HFFc6 (cell line): ENCODE results near the gene IFI6. TPM values are rescaled to one million over a fixed set of nuclear protein-coding genes. Genes with fewer than 3 reads are reported as not detected.
"Not testable (repeated sequence)": the region's sequence is repeated elsewhere in the genome, so short reads cannot be mapped to it uniquely, and the experiment has no call there.

Experiments used
- DNase-seq: peaks from one replicate; pipeline ENCODE4 v3.0.0-alpha.2; 2018
- H3K27ac Mint-ChIP-seq: 2 replicates; pipeline ENCODE4 v1.8.0; 2020; ENCODE audit warnings: mild to moderate bottlenecking, mixed read lengths
- H3K27me3 Mint-ChIP-seq: 2 replicates; pipeline ENCODE4 v1.8.0; 2021; ENCODE audit warnings: mild to moderate bottlenecking, moderate library complexity, mixed read lengths; ENCODE audit not compliant: insufficient read depth
- H3K36me3 Mint-ChIP-seq: 2 replicates; pipeline ENCODE4 v1.8.0; 2021; ENCODE audit warnings: low read depth, mixed read lengths
- H3K4me1 Mint-ChIP-seq: 2 replicates; pipeline ENCODE4 v1.8.0; 2020; ENCODE audit warnings: low read depth, mixed read lengths
- H3K4me3 Mint-ChIP-seq: 2 replicates; pipeline ENCODE4 v1.8.0; 2020; ENCODE audit warnings: mild to moderate bottlenecking, moderate library complexity, mixed read lengths
- H3K9me3 Mint-ChIP-seq: 2 replicates; pipeline ENCODE4 v1.8.0; 2020; ENCODE audit warnings: mild to moderate bottlenecking, mixed read lengths
- total RNA-seq, 6 experiments: library from RNA; stranded (reverse); fragmentation: NEBNext Ultra II Directional; extraction: Animal tissue kit (Norgen Biotek cat#: 25700); gene quantifications; 2 replicates in 1 of 6; 3 replicates in 5 of 6; pipeline ENCODE4 v1.2.3, GENCODE V29; 2021
- TF ChIP-seq, protein P1 (sequence below): fragments of 200-600 bp; sonication (generic); IDR thresholded peaks from 2 replicates; pipeline ENCODE4 v1.5.0; 2021; ENCODE audit warnings: antibody characterized with exemption, mild to moderate bottlenecking

Gene IFI6
- total RNA-seq, 6 experiments from 2014 or later, result 16.7 to 23.8 (median 20.5) TPM

- TF ChIP-seq, protein P1, sequence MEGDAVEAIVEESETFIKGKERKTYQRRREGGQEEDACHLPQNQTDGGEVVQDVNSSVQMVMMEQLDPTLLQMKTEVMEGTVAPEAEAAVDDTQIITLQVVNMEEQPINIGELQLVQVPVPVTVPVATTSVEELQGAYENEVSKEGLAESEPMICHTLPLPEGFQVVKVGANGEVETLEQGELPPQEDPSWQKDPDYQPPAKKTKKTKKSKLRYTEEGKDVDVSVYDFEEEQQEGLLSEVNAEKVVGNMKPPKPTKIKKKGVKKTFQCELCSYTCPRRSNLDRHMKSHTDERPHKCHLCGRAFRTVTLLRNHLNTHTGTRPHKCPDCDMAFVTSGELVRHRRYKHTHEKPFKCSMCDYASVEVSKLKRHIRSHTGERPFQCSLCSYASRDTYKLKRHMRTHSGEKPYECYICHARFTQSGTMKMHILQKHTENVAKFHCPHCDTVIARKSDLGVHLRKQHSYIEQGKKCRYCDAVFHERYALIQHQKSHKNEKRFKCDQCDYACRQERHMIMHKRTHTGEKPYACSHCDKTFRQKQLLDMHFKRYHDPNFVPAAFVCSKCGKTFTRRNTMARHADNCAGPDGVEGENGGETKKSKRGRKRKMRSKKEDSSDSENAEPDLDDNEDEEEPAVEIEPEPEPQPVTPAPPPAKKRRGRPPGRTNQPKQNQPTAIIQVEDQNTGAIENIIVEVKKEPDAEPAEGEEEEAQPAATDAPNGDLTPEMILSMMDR, result no peak
- Mint-ChIP-seq H3K27me3 (peaks cover 15% of the 10 kb centered on the region), H3K4me1 (no peaks in the 10 kb centered on the region), H3K27ac (no peak overlapping the region), H3K9me3 (peaks cover 6% of the 10 kb centered on the region), H3K4me3 (no peak overlapping the region), H3K36me3 (peaks cover 12% of the 10 kb centered on the region)
- DNase-seq, result no peak
These were observed 41.2 kb upstream of the IFI6 start for GRCh38 chr1:27713139-27713725.

- Mint-ChIP-seq H3K9me3 (no peaks in the 10 kb centered on the region; the same call in 1 of the 2 replicates), H3K4me1 (no peaks in the 10 kb centered on the region), H3K27ac (no peak overlapping the region), H3K4me3 (no peak overlapping the region), H3K36me3 (0 out of 2 replicates have a peak, but pooled peaks cover under 1% of the 10 kb centered on the region), H3K27me3 (peaks cover 10% of the 10 kb centered on the region)
- TF ChIP-seq, protein P1, result no peak
- DNase-seq, result no peak
These were observed 38.6 kb upstream of the IFI6 start for GRCh38 chr1:27710574-27710973.

GRCh38 chr1:27705545-27705944, 33.6 kb upstream of the IFI6 start:
- H3K27me3 Mint-ChIP-seq, result peaks cover 8% of the 10 kb centered on the region
- TF ChIP-seq, protein P1, result no peak
- no peak overlapping the region for H3K4me3 Mint-ChIP-seq
- H3K36me3 Mint-ChIP-seq, result peaks cover 6% of the 10 kb centered on the region; the same call in 1 of the 2 replicates
- H3K4me1 Mint-ChIP-seq, result no peaks in the 10 kb centered on the region
- peaks cover 8% of the 10 kb centered on the region for H3K9me3 Mint-ChIP-seq
- no peak for DNase-seq
- no peak overlapping the region for H3K27ac Mint-ChIP-seq

- Mint-ChIP-seq H3K36me3 (peaks cover 6% of the 10 kb centered on the region; the same call in 1 of the 2 replicates), H3K27me3 (peaks cover 13% of the 10 kb centered on the region), H3K9me3 (peaks cover 8% of the 10 kb centered on the region), H3K4me3 (no peak overlapping the region), H3K27ac (no peak overlapping the region), H3K4me1 (no peaks in the 10 kb centered on the region)
- TF ChIP-seq, protein P1, result no peak
- DNase-seq, result no peak
These were observed 33.0 kb upstream of the IFI6 start for GRCh38 chr1:27704958-27705357.

DNA sequence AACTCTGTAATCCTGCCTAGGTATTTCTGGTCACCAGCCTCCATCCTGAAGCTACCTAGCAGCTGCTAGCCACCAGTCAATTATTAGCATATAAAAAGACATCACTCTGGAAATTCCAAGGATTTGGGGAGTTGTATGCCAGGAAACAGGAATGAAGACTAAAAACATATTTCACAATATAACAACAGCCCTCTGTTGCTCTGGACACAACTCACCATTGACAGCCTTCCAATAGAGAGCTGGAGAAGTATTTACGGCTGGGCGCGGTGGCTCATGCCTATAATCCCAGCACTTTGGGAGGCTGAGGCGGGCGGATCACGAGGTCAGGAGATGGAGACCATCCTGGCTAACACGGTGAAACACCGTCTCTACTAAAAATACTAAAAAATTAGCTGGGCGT, 24.8 kb upstream of the IFI6 start:
- not testable (repeated sequence) for H3K4me1 Mint-ChIP-seq, H3K9me3 Mint-ChIP-seq, H3K4me3 Mint-ChIP-seq, H3K27ac Mint-ChIP-seq, H3K36me3 Mint-ChIP-seq
- peak; percentile 1 for DNase-seq
- H3K27me3 Mint-ChIP-seq, result peaks cover 19% of the 10 kb centered on the region

DNA sequence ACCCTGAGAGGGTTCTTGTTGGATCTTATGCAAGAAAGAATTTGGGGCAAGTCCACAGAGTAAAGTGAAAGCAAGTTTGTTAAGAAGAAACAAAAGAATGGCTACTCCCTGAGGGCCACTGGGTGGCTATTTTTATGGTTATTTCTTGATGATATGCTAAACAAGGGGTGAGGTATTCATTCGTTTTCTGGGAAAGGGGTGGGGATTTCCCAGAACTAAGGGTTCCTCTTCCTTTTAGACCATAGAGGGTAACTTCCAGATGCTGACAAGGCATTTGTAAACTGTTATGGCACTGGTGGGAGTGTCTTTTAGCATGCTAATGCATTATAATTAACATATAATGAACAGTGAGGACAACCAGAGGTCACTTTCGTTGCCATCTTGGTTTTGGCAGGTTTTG, 18.2 kb upstream of the IFI6 start:
- TF ChIP-seq, protein P1, result no peak
- peak overlapping the region; percentile 55 for H3K27ac Mint-ChIP-seq
- no peak for DNase-seq
- no peaks in the 10 kb centered on the region for H3K9me3 Mint-ChIP-seq
- H3K27me3 Mint-ChIP-seq, result peaks cover 17% of the 10 kb centered on the region
- peaks cover 18% of the 10 kb centered on the region for H3K4me1 Mint-ChIP-seq
- peak overlapping the region; percentile 78; the same call in 1 of the 2 replicates for H3K4me3 Mint-ChIP-seq
- no peaks in the 10 kb centered on the region for H3K36me3 Mint-ChIP-seq
